ENCODE data around the gene CELA2B.
"Not testable (repeated sequence)": the region's sequence is repeated elsewhere in the genome, so short reads cannot be mapped to it uniquely, and the experiment has no call there.

The CELA2B gene

DNA sequence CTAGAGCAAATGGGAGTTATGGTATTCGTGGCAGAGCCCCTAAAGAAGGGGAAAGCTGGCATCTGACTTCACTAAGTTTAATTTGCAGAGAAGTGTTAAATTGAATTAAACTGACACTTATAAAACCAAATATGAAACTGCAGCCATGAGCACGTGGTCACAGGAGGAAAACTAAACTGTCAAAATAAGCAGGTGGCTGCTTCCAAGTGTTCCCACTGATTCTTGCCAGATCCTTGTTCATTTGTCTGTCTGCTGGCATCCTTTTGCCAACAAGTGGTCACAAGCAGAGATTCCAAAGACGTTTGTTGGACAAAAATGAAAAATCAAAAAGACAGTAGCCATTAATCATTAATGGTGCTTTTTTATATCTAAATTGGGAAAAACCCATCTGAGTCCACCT lies 6.5 kb upstream of the CELA2B start:
- DNase-seq, result no peak

DNA sequence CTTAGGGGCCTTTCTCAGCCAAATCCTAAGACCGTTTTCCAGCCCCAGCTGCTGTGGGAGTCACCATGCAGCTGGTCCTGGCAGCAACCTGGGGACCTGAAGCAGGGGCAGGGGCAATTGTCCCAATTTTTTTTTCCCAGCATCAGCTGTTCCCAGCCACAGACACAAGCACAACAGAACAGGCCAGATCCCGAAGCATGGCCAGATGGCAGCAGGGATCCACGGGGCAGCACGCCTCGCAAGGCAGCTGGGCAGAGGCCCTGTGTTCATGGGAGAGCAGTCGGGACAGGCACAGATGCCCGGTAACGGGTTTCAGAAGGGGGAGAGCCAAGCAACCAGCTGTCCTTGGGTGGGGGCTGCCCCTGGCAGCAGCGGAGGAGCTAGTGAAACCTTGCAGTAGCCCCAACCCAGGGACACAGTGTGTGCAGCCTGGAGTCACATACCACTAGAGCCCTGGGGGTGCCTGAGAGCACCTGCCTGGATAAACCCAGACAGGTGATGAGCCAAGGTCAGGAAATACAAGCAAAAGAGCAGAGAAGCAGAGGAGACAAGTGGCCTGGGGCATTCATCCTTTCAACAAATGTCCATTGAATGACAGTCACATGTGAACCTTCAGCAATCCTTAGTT lies 6.0 kb upstream of the CELA2B start:
- peak; percentile 73 for DNase-seq

DNA sequence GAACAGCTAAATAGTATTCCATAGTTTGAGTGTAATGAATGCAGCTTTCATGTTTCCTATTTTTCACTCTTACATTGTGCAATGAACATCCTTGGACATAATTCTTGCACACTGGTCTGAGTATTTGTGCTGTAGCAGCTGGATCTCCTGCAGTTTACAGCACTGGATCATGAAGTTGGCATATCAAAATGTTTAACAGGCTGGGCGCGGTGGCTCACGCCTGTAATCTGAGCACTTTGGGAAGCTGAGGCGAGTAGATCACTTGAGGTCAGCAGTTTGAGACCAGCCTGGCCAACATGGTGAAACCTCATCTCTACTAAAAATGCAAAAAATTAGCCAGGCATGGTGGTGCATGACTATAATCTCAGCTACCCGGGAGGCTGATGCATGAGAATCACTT lies 4.8 kb upstream of the CELA2B start:
- not testable (repeated sequence) for DNase-seq

DNA sequence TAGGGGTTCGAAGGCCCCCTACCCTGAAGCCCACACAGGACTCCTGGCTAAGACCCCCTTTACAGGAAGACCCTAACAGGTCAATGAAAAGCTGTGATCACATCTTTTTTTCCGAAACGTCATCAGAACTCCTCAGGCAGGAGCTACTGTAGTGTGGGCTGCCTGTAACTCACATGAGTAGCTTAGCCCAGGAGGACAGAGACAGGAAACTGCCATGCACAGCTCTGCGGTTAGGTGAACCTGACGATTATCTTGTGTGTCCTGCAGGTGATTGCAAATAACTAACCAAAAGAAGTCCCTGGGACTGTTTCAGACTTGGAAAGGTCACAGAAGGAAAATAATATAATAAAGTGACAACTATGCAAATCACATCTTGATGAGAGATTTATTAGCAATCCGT lies 4.2 kb upstream of the CELA2B start:
- DNase-seq, result not testable (repeated sequence)

DNA sequence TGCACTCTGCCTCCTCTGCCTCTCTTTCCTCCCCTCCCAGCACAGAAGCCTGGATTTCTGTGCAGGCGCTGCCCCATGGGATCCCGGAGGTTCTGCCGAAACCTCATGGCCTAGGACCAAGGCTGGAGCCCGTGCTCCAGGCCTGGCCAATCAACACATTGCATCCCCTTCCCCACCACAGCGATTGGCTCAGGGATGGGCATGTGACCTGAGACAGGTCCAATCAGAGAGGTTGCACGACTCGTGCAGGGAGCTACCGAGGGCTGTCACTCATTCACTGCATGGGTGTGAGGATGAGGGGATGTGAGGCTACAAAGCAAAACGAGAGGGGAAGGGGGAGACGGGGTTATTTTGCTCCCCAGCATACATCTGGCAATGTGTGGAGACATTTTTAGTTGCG lies 3.3 kb upstream of the CELA2B start:
- no peak for DNase-seq

DNA sequence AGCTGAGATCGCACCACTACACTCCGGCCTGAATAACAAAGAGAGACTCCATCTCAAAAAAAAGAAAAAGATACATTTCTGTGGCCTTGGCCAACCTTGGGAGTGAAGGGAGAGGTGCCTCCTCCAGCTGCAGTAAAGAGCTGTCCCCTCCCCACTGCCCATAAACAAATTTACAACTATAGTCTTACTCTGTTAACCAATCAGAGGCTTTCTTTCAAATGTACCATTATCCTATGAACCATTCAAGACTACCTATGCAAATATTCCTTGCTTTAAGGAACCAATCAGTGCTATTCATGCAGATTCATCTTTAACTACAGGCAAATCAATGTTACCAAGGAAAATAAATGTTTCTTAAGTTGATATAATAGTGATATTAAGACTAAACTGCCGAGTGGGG lies 1.0 kb downstream of the CELA2B start:
- DNase-seq, result no peak

DNA sequence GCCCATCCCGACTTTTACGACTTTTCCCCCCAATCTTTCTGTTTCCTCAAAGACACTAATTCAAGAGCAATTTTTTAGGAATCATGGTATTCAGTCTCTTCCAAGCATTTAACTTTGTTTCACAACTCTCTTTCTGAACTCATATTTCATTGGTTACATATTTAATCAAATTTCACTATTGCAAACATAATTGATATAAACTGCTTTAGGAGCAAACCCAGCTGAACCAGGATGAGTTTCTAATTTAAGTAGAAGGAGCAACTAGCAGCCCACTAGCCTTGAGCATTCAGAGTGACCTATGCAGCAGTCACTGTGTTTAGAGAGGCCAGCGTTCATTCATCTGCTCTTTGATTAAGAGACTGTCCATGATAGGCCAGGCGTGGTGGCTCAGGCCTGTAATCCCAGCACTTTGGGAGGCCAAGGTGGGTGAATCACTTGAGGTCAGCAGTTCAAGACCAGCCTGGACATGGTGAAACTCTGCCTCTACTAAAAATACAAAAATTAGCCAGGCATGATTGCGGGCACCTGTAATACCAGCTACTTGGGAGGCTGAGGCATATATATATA lies 1.8 kb downstream of the CELA2B start:
- no peak for DNase-seq

DNA sequence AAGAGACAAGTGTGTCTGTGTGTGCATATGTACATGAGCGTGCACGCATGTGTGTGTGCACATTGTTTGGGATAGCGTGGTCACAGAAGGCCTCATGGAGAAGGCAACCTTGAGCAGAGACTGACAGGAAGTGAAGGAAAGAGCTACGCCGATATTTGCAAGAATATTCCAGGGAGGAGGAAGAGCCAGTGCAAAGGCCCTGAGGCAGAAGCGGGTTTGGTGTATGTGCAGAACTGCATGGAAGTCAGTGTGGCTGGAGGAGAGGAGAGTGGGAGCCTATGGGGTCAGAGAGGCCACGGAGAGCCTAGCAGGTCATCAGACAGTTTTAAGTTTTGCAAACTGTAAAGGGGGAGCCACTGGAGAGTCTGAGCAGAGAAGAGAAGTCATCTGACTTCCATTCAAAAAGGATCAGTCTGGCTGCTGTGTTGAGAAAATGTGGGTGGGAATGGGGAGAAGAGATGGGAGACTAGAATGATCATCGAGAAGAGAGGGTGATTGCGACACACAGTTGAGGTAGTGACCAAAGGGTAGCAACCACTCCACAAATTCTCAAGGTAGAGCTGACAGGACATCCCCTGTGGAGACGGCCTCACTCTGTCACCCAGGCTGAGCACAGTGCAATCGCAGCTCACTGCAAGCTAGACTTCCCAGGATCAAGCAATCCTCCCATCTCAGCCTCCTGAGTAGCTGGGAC lies 3.9 kb downstream of the CELA2B start:
- DNase-seq, result no peak

DNA sequence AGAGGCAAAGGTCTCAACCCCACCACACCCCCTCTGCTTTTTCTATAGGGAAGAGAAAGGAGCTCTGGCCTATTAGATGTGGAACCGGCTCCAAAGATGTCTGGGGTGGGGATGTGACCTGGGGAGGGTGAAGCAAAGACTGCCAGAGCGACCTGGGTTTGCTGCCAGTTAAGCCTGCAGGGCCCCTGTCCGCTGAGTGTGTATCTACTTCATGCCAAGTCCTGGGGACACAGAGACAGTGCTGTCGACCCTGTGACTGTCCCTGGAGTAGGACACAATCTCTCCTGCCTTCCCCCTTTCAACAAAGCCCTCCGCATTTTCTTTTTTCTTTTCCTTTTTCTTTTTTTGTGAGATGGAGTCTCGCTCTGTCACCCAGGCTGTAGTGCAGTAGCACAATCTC lies 6.6 kb downstream of the CELA2B start:
- DNase-seq, result not testable (repeated sequence)

DNA sequence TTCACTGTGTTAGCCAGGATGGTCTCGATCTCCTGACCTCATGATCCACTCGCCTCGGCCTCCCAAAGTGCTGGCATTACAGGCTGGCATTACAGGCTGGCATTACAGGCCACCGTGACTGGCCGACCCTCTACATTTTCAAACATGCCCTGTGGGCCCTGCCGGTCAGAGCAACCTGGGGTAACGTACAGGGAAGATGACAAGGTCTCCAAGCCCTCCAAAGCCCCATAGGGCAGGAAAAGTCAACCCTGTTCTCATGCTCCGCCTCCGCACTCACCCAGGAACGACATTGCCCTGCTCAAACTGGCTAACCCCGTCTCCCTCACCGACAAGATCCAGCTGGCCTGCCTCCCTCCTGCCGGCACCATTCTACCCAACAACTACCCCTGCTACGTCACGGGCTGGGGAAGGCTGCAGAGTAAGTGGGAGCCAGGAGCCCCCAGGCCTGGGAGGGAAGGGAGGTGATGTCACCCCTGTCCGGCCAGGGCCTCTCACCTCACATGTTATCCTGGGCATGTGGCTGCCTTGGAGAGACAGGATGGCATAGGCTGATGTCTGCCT lies 7.2 kb downstream of the CELA2B start:
- DNase-seq, result not testable (repeated sequence)

DNA sequence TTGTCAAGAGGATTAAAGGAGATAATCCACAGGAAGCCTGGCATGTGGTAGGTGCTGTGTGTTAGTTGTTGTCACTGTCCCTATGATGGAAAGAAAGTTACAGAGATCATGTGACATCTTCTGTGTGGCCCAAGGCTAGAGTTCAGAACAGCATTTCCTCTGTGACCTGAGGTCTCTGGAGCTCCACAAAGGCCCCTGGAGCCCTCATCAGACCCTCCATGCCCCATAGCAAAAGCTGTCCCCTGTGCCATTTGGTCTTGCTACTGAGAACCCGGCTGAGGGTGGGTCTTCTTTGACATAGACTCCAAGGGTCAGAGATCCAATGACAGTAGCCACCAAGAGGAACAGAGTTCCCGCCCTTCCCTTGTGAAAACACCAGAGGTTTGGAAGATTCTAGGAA lies 8.1 kb downstream of the CELA2B start:
- DNase-seq, result no peak

DNA sequence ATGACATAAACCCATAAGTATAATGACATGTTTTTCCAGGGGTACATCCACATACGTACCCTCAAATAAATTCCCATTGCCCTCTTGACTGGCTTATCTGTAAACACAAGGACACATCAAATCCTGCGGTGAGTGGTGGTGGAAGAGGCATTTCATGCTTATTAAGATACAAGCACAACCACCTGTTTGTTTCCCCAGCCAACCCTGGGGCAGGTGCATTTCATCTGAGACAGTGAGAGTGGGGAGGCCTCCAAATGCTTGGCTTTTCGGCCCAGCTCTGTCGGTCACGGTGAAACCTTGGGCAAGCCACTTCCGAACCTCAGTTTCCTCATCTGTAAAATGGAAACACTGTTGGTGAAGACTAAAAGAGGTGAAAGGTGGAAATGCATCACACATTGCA lies 8.5 kb downstream of the CELA2B start:
- not testable (repeated sequence) for DNase-seq

DNA sequence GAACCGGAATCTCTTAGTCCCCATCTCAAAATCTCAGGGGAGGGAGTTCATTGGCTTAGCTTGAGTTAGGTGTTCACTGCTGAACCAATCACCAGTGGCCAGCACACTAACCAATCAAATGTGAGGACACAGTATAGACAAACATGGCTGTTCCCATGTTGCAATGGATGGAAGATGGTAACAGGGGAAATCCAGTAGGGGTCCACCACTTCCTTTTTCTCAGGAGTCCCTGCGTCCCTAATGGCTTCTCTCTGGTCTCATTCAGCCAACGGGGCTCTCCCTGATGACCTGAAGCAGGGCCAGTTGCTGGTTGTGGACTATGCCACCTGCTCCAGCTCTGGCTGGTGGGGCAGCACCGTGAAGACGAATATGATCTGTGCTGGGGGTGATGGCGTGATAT lies 9.7 kb downstream of the CELA2B start:
- no peak for DNase-seq

DNA sequence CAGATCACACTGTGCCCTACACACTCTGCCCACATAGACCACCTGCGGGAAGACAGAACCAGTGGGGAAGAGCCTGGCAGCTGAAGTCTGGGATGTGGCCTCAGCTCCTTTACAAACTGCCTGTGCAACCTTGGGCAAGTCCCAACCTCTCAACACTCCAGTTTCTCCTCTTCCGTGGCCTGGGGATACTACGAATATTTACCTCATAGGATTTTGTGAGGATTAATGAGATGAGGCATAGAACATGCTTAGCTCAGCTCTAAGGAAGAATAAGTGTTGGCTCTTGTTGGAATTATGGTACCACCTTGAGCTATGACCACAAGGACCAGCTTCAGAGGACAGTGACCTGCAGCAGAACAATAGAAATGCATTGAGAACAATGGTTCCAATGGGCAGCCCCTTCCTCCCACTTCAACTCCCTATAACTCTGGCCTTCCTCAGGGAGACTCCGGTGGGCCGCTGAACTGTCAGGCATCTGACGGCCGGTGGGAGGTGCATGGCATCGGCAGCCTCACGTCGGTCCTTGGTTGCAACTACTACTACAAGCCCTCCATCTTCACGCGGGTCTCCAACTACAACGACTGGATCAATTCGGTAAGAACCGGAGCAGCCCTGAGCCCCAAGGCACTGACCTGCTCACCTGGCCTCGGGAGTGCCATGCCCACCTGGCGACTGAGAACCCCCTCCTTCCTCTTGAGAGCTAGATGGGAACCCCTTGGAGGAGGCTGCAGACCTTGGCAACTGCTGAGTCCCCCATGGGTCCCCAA lies 11.1 kb downstream of the CELA2B start:
- not testable (repeated sequence) for DNase-seq

DNA sequence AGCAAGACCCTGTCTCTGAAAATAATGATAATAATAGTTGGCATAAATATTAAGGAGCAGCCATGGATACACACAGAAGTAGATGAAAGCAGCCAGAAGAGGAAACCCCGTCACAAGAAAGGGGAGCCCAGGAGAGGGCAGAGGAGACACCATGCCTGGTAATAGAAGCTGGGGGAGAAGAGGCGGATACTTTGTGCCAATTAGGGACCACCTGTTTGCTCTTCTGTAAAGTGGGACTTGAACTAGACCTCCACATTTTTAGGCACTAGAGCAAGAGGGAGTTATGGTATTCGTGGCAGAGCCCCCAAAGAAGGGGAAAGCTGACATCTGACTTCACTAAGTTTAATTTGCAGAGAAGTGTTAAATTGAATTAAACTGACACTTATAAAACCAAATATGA lies 12.5 kb downstream of the CELA2B start:
- DNase-seq, result no peak

DNA sequence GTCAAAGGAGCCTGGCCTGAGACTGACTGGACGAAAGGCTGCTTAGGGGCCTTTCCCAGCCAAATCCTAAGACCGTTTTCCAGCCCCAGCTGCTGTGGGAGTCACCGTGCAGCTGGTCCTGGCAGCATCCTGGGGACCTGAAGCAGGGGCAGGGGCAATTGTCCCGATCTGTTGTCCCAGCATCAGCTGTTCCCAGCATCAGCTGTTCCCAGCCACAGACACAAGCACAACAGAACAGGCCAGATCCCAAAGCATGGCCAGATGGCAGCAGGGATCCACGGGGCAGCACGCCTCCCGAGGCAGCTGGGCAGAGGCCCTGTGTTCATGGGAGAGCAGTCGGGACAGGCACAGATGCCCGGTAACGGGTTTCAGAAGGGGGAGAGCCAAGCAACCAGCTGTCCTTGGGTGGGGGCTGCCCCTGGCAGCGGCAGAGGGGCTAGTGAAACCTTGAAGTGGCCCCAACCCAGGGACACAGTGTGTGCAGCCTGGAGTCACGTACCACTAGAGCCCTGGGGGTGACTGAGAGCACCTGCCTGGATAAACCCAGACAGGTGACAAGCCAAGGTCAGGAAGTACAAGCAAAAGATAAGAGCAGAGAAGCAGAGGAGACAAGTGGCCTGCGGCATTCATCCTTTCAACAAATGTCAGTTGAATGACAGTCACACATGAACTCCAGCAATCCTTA lies 13.3 kb downstream of the CELA2B start:
- DNase-seq, result peak; percentile 50

DNA sequence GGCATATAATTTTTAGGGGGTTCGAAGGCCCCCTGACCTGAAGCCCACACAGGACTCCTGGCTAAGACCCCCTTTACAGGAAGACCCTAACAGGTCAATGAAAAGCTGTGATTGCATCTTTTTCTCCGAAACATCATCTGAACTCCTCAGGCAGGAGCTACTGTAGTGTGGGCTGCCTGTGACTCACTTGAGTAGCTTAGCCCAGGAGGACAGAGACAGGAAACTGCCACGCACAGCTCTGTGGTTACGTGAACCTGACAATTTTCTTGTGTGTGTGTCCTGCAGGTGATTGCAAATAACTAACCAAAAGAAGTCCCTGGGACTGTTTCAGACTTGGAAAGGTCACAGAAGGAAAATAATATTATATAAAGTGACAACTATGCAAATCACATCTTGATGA lies 15.1 kb downstream of the CELA2B start:
- not testable (repeated sequence) for DNase-seq

DNA sequence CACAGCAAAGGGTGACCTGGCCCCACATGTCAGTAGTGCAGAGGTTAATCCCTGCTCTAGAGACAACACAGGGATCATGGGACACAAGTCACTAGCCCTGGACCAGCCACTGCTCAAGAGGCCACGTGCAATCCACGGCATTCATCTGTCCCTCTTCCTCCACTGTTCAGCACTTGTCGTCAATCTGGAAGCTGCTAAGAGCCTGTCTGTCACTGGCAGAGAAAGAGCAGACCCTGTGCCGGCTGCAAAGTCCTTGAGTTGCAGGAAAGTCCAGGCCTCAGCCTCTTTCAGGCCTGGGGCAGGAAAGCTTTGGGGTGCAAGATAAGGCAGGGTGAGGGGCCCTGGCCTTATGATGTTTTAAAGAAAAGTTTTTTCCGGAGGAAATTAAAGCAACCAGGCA lies 16.7 kb downstream of the CELA2B start:
- no peak for DNase-seq

DNA sequence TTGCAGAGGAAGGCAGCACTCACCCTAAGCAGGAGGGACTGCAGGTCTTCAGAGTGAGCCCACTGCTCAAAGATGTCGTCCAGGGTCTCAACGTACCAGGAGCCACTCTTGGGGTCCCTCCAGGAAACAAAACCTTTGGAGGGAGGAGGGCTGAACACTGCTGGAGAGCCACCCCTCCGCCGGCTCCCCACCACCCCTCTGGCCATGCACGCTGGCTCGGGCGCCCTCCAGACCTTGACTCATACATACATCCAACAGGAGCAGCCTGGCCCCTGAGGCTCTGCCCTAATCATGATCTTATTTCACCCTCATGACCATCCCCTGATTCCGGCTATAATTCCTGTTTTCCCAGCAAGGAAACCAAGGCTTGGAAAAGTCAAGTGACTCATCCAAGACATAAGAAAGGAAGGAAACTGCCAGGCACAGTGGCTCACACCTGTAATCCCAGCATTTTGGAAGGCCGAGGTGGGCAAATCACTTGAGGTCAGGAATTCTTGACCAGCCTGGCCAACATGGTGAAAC lies 18.0 kb downstream of the CELA2B start:
- DNase-seq, result no peak

DNA sequence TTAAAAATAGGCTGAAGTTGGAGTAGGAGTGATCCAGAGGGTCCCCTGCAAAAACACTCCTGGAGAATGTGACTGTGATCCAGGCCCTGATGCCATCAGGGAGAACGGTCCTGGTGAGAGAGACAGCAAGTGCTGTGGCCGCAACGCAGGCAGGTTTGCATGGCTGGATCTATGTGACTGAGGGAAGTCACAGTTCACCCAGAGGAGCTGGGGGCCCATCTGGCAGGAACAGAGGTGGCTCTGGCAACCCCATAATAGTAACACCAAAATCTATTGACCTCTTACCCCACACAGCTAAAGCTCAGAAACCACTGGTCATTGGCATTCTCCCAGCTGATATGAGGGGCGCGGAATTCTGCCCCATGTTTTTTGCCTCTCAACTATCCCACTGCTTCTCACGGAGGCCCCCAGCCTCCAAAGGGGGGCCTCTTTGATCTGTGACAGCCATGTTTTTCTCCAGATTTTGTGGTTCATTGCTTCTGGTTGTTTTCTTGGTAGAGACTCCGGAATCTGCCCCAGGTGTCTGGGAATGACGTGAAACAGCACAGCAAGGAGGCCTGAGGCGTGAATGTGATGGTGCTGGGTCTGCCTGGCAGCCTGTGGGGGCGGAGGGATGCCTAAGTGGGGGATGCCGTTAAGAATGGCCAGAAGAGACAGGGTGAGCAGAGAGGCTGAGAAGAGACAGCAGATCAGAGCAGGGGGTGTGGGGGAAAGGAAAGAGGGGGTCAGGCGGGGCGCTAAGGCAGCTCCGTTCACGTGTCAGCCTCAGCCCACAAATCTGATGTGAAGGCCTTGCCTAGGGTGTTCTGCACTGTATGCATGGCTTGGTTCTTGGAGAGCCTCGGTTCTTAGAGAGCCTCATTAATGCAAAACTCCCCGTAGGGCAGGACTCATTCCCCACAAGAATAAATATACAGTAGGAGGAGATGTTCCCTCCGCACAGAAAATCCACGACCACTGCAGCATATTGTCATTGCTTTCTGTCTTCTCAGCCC lies 24.6 kb downstream of the CELA2B start:
- DNase-seq, result no peak

All from DMS 273 treated with DMSO at 0.1 percent for 48 hours (cell line).